ENCODE results near the gene AMN1. TPM values are rescaled to one million over a fixed set of nuclear protein-coding genes. Genes with fewer than 3 reads are reported as not detected.

AMN1 gene
- total and polyA plus RNA-seq, 2 donors (not counting 1 experiment from before 2014, with no cell fraction given): 9.1 to 10.4 TPM

DNA sequence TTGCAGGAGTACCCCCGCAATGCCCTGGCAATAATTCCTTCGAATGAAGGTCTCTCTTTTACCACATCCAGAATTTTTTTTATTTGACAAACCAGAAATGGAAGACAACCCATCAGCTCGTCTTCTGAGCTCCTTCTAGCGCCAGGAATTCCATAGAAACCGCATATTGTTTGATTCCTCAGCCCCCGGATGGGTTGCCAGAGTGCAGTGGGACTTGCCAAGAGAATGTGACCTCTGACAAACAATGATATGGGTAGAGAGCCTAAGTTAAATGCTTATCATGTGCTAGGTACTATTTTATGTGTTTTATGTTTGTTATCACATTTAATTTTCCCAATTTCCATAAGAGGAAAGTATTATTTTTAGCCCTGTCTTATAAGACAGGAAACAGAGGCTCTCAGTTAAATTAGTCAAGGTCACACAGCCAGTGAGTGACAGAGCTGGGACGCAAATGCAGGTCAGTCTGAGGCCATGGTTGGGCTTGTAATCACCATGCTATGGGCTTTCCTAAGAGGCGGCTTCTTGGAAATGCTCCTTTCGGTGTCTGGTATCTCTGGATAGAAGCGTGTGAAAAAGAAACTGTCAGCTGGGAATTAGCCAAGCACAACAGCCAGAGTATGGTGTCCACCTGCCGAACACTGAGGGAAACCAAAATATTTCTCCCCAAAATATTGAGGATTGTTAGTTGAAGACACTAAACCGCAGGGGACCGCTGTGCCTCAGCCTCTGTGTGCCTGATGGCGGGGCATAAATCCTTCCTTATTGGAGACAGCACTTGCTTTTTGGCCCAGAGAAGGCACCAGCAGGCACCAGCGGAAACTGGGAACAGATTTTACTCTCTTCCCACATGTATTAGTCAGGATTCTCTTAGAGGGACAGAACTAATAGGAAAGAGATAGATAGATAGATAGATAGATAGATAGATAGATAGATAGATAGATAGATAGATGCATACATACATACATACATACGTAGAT, 98.8 kb downstream of the AMN1 start:
- H3K4me3 ChIP-seq (replicated peaks in 1 of 4; ENCODE audit: control extremely low read depth in 1 of 4, insufficient read depth in 1 of 4, low read depth in 3 of 4, low read length in 4 of 4): peak overlapping the region in 1 of 4 experiments; percentile 11
- H3K9ac ChIP-seq (ENCODE audit: insufficient read depth, low read length): no peak overlapping the region
- no peaks in the 10 kb centered on the region for H3K9me3 ChIP-seq (ENCODE audit: control insufficient read depth, insufficient read depth, low read depth, low read length)
- no peaks in the 10 kb centered on the region for H3K79me2 ChIP-seq (ENCODE audit: control insufficient read depth, insufficient read depth, low read length)
- peak; percentile 58 to 83 for DNase-seq (ENCODE audit: low read depth in 2 of 2)
- no peak overlapping the region for H2AFZ ChIP-seq (ENCODE audit: low read length)
- no peak overlapping the region for H3K4me2 ChIP-seq (ENCODE audit: extremely low read depth, insufficient read depth, low read length)
- H3K36me3 ChIP-seq (ENCODE audit: control insufficient read depth, insufficient read depth, low read length): no peaks in the 10 kb centered on the region
- H3K27ac ChIP-seq (ENCODE audit: insufficient read depth, low read length): no peak overlapping the region
- no peaks in the 10 kb centered on the region for H4K20me1 ChIP-seq (ENCODE audit: control insufficient read depth, extremely low read depth, insufficient read depth, low read length)
- TF ChIP-seq, protein P1, sequence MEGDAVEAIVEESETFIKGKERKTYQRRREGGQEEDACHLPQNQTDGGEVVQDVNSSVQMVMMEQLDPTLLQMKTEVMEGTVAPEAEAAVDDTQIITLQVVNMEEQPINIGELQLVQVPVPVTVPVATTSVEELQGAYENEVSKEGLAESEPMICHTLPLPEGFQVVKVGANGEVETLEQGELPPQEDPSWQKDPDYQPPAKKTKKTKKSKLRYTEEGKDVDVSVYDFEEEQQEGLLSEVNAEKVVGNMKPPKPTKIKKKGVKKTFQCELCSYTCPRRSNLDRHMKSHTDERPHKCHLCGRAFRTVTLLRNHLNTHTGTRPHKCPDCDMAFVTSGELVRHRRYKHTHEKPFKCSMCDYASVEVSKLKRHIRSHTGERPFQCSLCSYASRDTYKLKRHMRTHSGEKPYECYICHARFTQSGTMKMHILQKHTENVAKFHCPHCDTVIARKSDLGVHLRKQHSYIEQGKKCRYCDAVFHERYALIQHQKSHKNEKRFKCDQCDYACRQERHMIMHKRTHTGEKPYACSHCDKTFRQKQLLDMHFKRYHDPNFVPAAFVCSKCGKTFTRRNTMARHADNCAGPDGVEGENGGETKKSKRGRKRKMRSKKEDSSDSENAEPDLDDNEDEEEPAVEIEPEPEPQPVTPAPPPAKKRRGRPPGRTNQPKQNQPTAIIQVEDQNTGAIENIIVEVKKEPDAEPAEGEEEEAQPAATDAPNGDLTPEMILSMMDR (conservative IDR thresholded peaks at IDR 0.05 in 1 of 2, IDR thresholded peaks at IDR 0.05 in 1 of 2; ENCODE audit: low read depth in 1 of 2, low read length in 2 of 2): no peak
- no peak for TF ChIP-seq EZH2 (IDR thresholded peaks at IDR 0.05; ENCODE audit: low read length, missing control alignments)
- no peaks in the 10 kb centered on the region for H3K27me3 ChIP-seq (ENCODE audit: control insufficient read depth, insufficient read depth, low read length)
- no peaks in the 10 kb centered on the region for H3K4me1 ChIP-seq (ENCODE audit: control insufficient read depth, extremely low read depth, insufficient read depth, low read length)

DNA sequence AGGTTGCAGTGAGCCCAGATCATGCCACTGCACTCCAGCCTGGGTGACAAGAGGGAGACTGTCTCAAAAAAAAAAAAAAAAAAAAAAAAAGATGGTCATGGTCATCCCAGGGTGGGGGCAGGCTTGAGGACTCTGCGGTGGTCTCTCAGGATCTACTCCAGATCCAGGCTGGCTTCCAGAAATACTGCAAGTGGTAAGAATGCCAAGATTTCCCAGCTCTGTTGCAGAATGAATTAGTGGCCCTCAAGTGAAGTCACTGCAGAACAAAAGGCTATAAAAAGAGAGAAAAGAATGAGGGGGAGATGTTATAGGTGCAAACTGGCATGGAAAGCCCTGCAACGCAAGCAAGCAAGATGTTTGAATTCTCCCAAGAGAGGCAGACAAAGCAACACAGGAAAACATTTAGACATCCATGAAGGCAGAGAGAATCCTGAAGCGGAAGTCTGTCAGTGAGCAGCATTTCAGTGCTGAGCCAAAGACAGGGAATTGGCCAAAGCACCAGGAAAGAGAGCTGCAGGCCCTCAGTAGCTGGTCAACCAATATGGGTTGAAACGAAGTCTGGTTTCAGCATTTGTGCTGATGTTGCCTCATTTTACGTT, 101.3 kb downstream of the AMN1 start:
- no peaks in the 10 kb centered on the region for H3K36me3 ChIP-seq (ENCODE audit: control insufficient read depth, insufficient read depth, low read length)
- no peaks in the 10 kb centered on the region for H3K4me1 ChIP-seq (ENCODE audit: control insufficient read depth, extremely low read depth, insufficient read depth, low read length)
- no peak overlapping the region for H3K4me2 ChIP-seq (ENCODE audit: extremely low read depth, insufficient read depth, low read length)
- no peak overlapping the region for H2AFZ ChIP-seq (ENCODE audit: low read length)
- no peak for DNase-seq (ENCODE audit: low read depth in 2 of 2)
- H3K9ac ChIP-seq (ENCODE audit: insufficient read depth, low read length): no peak overlapping the region
- TF ChIP-seq EZH2 (IDR thresholded peaks at IDR 0.05; ENCODE audit: low read length, missing control alignments): no peak
- TF ChIP-seq, protein P1 (conservative IDR thresholded peaks at IDR 0.05 in 1 of 2, IDR thresholded peaks at IDR 0.05 in 1 of 2; ENCODE audit: low read depth in 1 of 2, low read length in 2 of 2): no peak
- no peak overlapping the region for H3K27ac ChIP-seq (ENCODE audit: insufficient read depth, low read length)
- H3K27me3 ChIP-seq (ENCODE audit: control insufficient read depth, insufficient read depth, low read length): no peaks in the 10 kb centered on the region
- no peak overlapping the region for H3K4me3 ChIP-seq (replicated peaks in 1 of 4; ENCODE audit: control extremely low read depth in 1 of 4, insufficient read depth in 1 of 4, low read depth in 3 of 4, low read length in 4 of 4)
- no peaks in the 10 kb centered on the region for H3K79me2 ChIP-seq (ENCODE audit: control insufficient read depth, insufficient read depth, low read length)
- H3K9me3 ChIP-seq (ENCODE audit: control insufficient read depth, insufficient read depth, low read depth, low read length): no peaks in the 10 kb centered on the region
- no peaks in the 10 kb centered on the region for H4K20me1 ChIP-seq (ENCODE audit: control insufficient read depth, extremely low read depth, insufficient read depth, low read length)

DNA sequence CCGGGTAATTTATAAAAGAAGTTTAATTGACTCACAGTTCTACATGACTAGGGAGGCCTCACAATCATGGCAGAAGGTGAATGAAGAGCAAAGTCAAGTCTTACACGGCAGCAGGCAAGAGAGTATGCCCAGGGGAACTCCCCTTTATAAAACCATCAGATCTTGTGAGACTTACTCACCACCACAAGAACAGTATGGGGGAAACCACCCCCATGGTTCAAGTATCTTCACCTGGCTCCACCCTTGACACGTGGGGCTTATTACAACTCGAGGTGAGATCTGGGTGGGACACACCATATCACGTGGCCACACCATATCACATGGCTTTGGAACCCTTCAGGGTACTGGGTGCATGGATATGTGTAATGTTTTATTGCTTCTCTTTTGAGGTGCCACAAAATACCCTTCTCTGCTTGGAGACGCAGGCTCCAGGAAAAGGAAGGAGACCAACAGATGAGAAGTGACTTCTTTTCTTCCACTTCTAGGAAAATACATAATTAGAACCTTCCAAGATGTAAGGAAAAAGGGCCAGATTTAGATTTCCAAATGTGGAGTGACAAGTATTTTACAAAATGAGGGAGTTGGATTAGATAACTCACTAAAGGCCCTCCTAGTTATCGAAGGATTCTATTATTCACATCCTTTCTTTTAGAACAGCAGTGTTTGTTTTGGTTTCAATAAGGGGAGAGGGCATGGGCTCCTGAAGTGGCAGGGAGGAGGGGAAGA, 102.4 kb downstream of the AMN1 start:
- no peak overlapping the region for H3K9ac ChIP-seq (ENCODE audit: insufficient read depth, low read length)
- H3K4me2 ChIP-seq (ENCODE audit: extremely low read depth, insufficient read depth, low read length): no peak overlapping the region
- no peak for DNase-seq (ENCODE audit: low read depth in 2 of 2)
- no peaks in the 10 kb centered on the region for H3K4me1 ChIP-seq (ENCODE audit: control insufficient read depth, extremely low read depth, insufficient read depth, low read length)
- TF ChIP-seq, protein P1 (conservative IDR thresholded peaks at IDR 0.05 in 1 of 2, IDR thresholded peaks at IDR 0.05 in 1 of 2; ENCODE audit: low read depth in 1 of 2, low read length in 2 of 2): no peak
- no peak for TF ChIP-seq EZH2 (IDR thresholded peaks at IDR 0.05; ENCODE audit: low read length, missing control alignments)
- H2AFZ ChIP-seq (ENCODE audit: low read length): no peak overlapping the region
- H3K27me3 ChIP-seq (ENCODE audit: control insufficient read depth, insufficient read depth, low read length): no peaks in the 10 kb centered on the region
- H3K9me3 ChIP-seq (ENCODE audit: control insufficient read depth, insufficient read depth, low read depth, low read length): no peaks in the 10 kb centered on the region
- no peaks in the 10 kb centered on the region for H3K36me3 ChIP-seq (ENCODE audit: control insufficient read depth, insufficient read depth, low read length)
- no peak overlapping the region for H3K4me3 ChIP-seq (replicated peaks in 1 of 4; ENCODE audit: control extremely low read depth in 1 of 4, insufficient read depth in 1 of 4, low read depth in 3 of 4, low read length in 4 of 4)
- H4K20me1 ChIP-seq (ENCODE audit: control insufficient read depth, extremely low read depth, insufficient read depth, low read length): no peaks in the 10 kb centered on the region
- H3K27ac ChIP-seq (ENCODE audit: insufficient read depth, low read length): no peak overlapping the region
- no peaks in the 10 kb centered on the region for H3K79me2 ChIP-seq (ENCODE audit: control insufficient read depth, insufficient read depth, low read length)
